Kidney tubule cell (primary cell): ENCODE data around the gene GRIN2B.

Experiments used
- DNase-seq: peaks from one replicate; pipeline ENCODE4 v3.0.0-alpha.2; 2018; ENCODE audit warnings: low spot score

Gene GRIN2B

GRCh38 chr12:13981296-13981962, at the start of gene GRIN2B:
TSS of gene GRIN2B (minus strand) at chr12:13981602. CDS start at chr12:13866208, 115,394 bp downstream.
- peak; percentile 57 for DNase-seq

GRCh38 chr12:14026537-14026936, 45.1 kb upstream of the GRIN2B start:
- DNase-seq: no peak

GRCh38 chr12:14024591-14024990, 43.2 kb upstream of the GRIN2B start:
- no peak for DNase-seq

- no peak for DNase-seq
Measured at GRCh38 chr12:14018080-14018479, 36.7 kb upstream of the GRIN2B start.

GRCh38 chr12:14010989-14011388, 29.6 kb upstream of the GRIN2B start:
- DNase-seq: no peak

GRCh38 chr12:14007639-14008038, 26.2 kb upstream of the GRIN2B start:
- no peak for DNase-seq

- DNase-seq: no peak
Measured at GRCh38 chr12:13992585-13992984, 11.2 kb upstream of the GRIN2B start.

- DNase-seq: no peak
Measured at GRCh38 chr12:13992106-13992505, 10.7 kb upstream of the GRIN2B start.

GRCh38 chr12:13986031-13986430, 4.6 kb upstream of the GRIN2B start:
- peak; percentile 66 for DNase-seq

GRCh38 chr12:13981990-13982389, 588 bp upstream of the GRIN2B start:
- DNase-seq: peak; percentile 43

- DNase-seq: no peak
Measured at GRCh38 chr12:13980538-13981295, 685 bp downstream of the GRIN2B start.

GRCh38 chr12:13979772-13980378, 1.5 kb downstream of the GRIN2B start:
- no peak for DNase-seq

GRCh38 chr12:13978876-13979275, 2.5 kb downstream of the GRIN2B start:
- DNase-seq: no peak

GRCh38 chr12:13976880-13977279, 4.5 kb downstream of the GRIN2B start:
- no peak for DNase-seq

GRCh38 chr12:13976028-13976584, 5.3 kb downstream of the GRIN2B start:
- no peak for DNase-seq

GRCh38 chr12:13973996-13974395, 7.4 kb downstream of the GRIN2B start:
- no peak for DNase-seq

GRCh38 chr12:13970803-13971202, 10.6 kb downstream of the GRIN2B start:
- no peak for DNase-seq

GRCh38 chr12:13968281-13968680, 13.1 kb downstream of the GRIN2B start:
- no peak for DNase-seq

- no peak for DNase-seq
Measured at GRCh38 chr12:13964666-13965065, 16.7 kb downstream of the GRIN2B start.

GRCh38 chr12:13962699-13963098, 18.7 kb downstream of the GRIN2B start:
- DNase-seq: peak; percentile 9

- DNase-seq: no peak
Measured at GRCh38 chr12:13961971-13962370, 19.4 kb downstream of the GRIN2B start.

GRCh38 chr12:13959131-13959723, 22.2 kb downstream of the GRIN2B start:
- DNase-seq: peak; percentile 6
